ENCODE results near the gene ACTR6.

ACTR6 gene

GRCh38 chr12:100197486-100197885 is 3.1 kb upstream of the ACTR6 start:
- no peak for DNase-seq

GRCh38 chr12:100199023-100199346 is 1.6 kb upstream of the ACTR6 start:
- TF ChIP-seq CTCF (IDR thresholded peaks at IDR 0.05; ENCODE audit: low read depth, low read length) = no peak
- H3K4me3 ChIP-seq (ENCODE audit: low read depth, low read length) = peak overlapping the region; percentile 77
- peak overlapping the region; percentile 79 for H3K27ac ChIP-seq
- no peaks in the 10 kb centered on the region for H3K9me3 ChIP-seq (ENCODE audit: severe bottlenecking)
- H3K36me3 ChIP-seq = peaks cover 19% of the 10 kb centered on the region
- no peaks in the 10 kb centered on the region for H3K27me3 ChIP-seq (ENCODE audit: insufficient read depth, low read depth, severe bottlenecking)
- no peak for DNase-seq

More at GRCh38 chr12:100197486-100197885, 3.1 kb upstream of the ACTR6 start:
- Histone ChIP-seq H3K9me3 (ENCODE audit: severe bottlenecking) (no peaks in the 10 kb centered on the region), H3K4me3 (ENCODE audit: low read depth, low read length) (no peak overlapping the region), H3K36me3 (peaks cover 26% of the 10 kb centered on the region), H3K27ac (no peak overlapping the region), H3K27me3 (ENCODE audit: insufficient read depth, low read depth, severe bottlenecking) (no peaks in the 10 kb centered on the region)
- TF ChIP-seq CTCF (IDR thresholded peaks at IDR 0.05; ENCODE audit: low read depth, low read length) = no peak

- H3K27me3 ChIP-seq (ENCODE audit: insufficient read depth, low read depth, severe bottlenecking) = no peaks in the 10 kb centered on the region
- TF ChIP-seq CTCF (IDR thresholded peaks at IDR 0.05; ENCODE audit: low read depth, low read length) = no peak
Observed at GRCh38 chr12:100199347-100200149, 1.1 kb upstream of the ACTR6 start.

GRCh38 chr12:100201604-100202423 is 1.2 kb downstream of the ACTR6 start:
- DNase-seq = no peak
- no peaks in the 10 kb centered on the region for H3K27me3 ChIP-seq (ENCODE audit: insufficient read depth, low read depth, severe bottlenecking)
- H3K9me3 ChIP-seq (ENCODE audit: severe bottlenecking) = no peaks in the 10 kb centered on the region
- H3K27ac ChIP-seq = no peak overlapping the region
- no peak for TF ChIP-seq CTCF (IDR thresholded peaks at IDR 0.05; ENCODE audit: low read depth, low read length)
- H3K36me3 ChIP-seq = peaks cover 13% of the 10 kb centered on the region
- peak overlapping the region; percentile 77 for H3K4me3 ChIP-seq (ENCODE audit: low read depth, low read length)

More at GRCh38 chr12:100199347-100200149, 1.1 kb upstream of the ACTR6 start:
- H3K36me3 ChIP-seq = peaks cover 17% of the 10 kb centered on the region
- no peaks in the 10 kb centered on the region for H3K9me3 ChIP-seq (ENCODE audit: severe bottlenecking)
- DNase-seq = peak; percentile 91
- H3K27ac ChIP-seq = peak overlapping the region; percentile 79
- peak overlapping the region; percentile 77 for H3K4me3 ChIP-seq (ENCODE audit: low read depth, low read length)

GRCh38 chr12:100207311-100207710 is 6.7 kb downstream of the ACTR6 start:
- H3K27me3 ChIP-seq (ENCODE audit: insufficient read depth, low read depth, severe bottlenecking) = no peaks in the 10 kb centered on the region

More at GRCh38 chr12:100207311-100207710, 6.7 kb downstream of the ACTR6 start:
- Histone ChIP-seq H3K36me3 (peaks cover 45% of the 10 kb centered on the region), H3K9me3 (ENCODE audit: severe bottlenecking) (no peaks in the 10 kb centered on the region), H3K4me3 (ENCODE audit: low read depth, low read length) (no peak overlapping the region), H3K27ac (no peak overlapping the region)
- TF ChIP-seq CTCF (IDR thresholded peaks at IDR 0.05; ENCODE audit: low read depth, low read length) = no peak
- DNase-seq = no peak

Measured in WERI-Rb-1 (cell line).